Activated CD4-positive, alpha-beta T cell treated with anti-CD3 and anti-CD28 coated beads for 48 hours (primary cell): ENCODE data around the gene CTAGE1.

Experiments used
- DNase-seq: peaks from one replicate; pipeline ENCODE4 v3.0.0-alpha.2; 2020

Gene CTAGE1

GRCh38 chr18:22387364-22387763 is 30.4 kb downstream of the CTAGE1 start:
- no peak for DNase-seq

- no peak for DNase-seq
Measured at GRCh38 chr18:22385718-22386117, 32.0 kb downstream of the CTAGE1 start.

GRCh38 chr18:22378672-22379282 is 38.9 kb downstream of the CTAGE1 start:
- peak; percentile 6 for DNase-seq

- DNase-seq = no peak
Measured at GRCh38 chr18:22377769-22378168, 39.9 kb downstream of the CTAGE1 start.

- DNase-seq = no peak
Measured at GRCh38 chr18:22370414-22370813, 47.3 kb downstream of the CTAGE1 start.

- no peak for DNase-seq
Measured at GRCh38 chr18:22368021-22368420, 49.7 kb downstream of the CTAGE1 start.

GRCh38 chr18:22367303-22367702 is 50.4 kb downstream of the CTAGE1 start:
- no peak for DNase-seq

GRCh38 chr18:22363867-22364463 is 53.8 kb downstream of the CTAGE1 start:
- DNase-seq = no peak
